Trophoblast cell (in vitro differentiated cells and primary cell): ENCODE measurements around the gene ANKMY2.

Source experiments
- DNase-seq, 2 donors: peaks; one replicate each; pipeline ENCODE4 v3.0.0-alpha.2; 2016
- H2AFZ ChIP-seq: 2 replicates; pipeline ENCODE4 v1.6.1; 2013; ENCODE audit warnings: low read length, moderate library complexity, mild to moderate bottlenecking; ENCODE audit not compliant: insufficient read depth, poor library complexity
- H2AK5ac ChIP-seq: 2 replicates; pipeline ENCODE4 v1.6.1; 2013; ENCODE audit warnings: mild to moderate bottlenecking, low read length
- H2BK120ac ChIP-seq: 2 replicates; pipeline ENCODE4 v1.6.1; 2013; ENCODE audit warnings: low read length, mild to moderate bottlenecking, moderate library complexity; ENCODE audit not compliant: insufficient read depth, poor library complexity
- H2BK12ac ChIP-seq: 2 replicates; pipeline ENCODE4 v1.6.1; 2013; ENCODE audit warnings: mild to moderate bottlenecking, low read length, moderate library complexity
- H2BK5ac ChIP-seq: 2 replicates; pipeline ENCODE4 v1.6.1; 2013; ENCODE audit warnings: low read length, low read depth, moderate library complexity, mild to moderate bottlenecking; ENCODE audit not compliant: poor library complexity
- H3K14ac ChIP-seq: 2 replicates; pipeline ENCODE4 v1.6.1; 2013; ENCODE audit warnings: mild to moderate bottlenecking, low read length
- H3K18ac ChIP-seq: 2 replicates; pipeline ENCODE4 v1.6.1; 2013; ENCODE audit warnings: mild to moderate bottlenecking, low read length
- H3K23ac ChIP-seq: 2 replicates; pipeline ENCODE4 v1.6.1; 2013; ENCODE audit warnings: low read length
- H3K27ac ChIP-seq: 2 replicates; pipeline ENCODE4 v1.5.1; 2013; ENCODE audit warnings: low read depth, mild to moderate bottlenecking, inconsistent platforms, low read length, moderate library complexity
- H3K27me3 ChIP-seq: 2 replicates; pipeline ENCODE4 v1.6.1; 2013; ENCODE audit warnings: inconsistent platforms, mild to moderate bottlenecking, low read length, moderate library complexity; ENCODE audit not compliant: insufficient read depth
- H3K36me3 ChIP-seq, 2 experiments: 1 replicate in 1 of 2; 2 replicates in 1 of 2; pipeline ENCODE4 v1.6.1; 2013; ENCODE audit warnings: low read length in 2 of 2, mild to moderate bottlenecking in 2 of 2, moderate library complexity in 1 of 2; ENCODE audit not compliant: insufficient read depth in 2 of 2, control insufficient read depth in 1 of 2
- H3K4ac ChIP-seq: 2 replicates; pipeline ENCODE4 v1.6.1; 2013; ENCODE audit warnings: low read depth, mild to moderate bottlenecking, low read length, moderate library complexity
- H3K4me1 ChIP-seq, 2 experiments: 1 replicate in 1 of 2; 2 replicates in 1 of 2; pipeline ENCODE4 v1.6.1; 2013; ENCODE audit warnings: low read length in 2 of 2, mild to moderate bottlenecking in 2 of 2, moderate library complexity in 1 of 2; ENCODE audit not compliant: insufficient read depth in 2 of 2, control insufficient read depth in 1 of 2
- H3K4me2 ChIP-seq: 2 replicates; pipeline ENCODE4 v1.6.1; 2013; ENCODE audit warnings: inconsistent platforms, mild to moderate bottlenecking, low read length, moderate library complexity
- H3K4me3 ChIP-seq: 2 replicates; pipeline ENCODE4 v1.5.1; 2013; ENCODE audit warnings: mild to moderate bottlenecking, low read depth, low read length, inconsistent platforms
- H3K79me1 ChIP-seq: one replicate; pipeline ENCODE4 v1.6.1; 2013; ENCODE audit warnings: low read length
- H3K79me2 ChIP-seq: 2 replicates; pipeline ENCODE4 v1.6.1; 2013; ENCODE audit warnings: low read length, mild to moderate bottlenecking; ENCODE audit not compliant: control insufficient read depth, insufficient read depth, poor library complexity
- H3K9ac ChIP-seq: 2 replicates; pipeline ENCODE4 v1.6.1; 2013; ENCODE audit warnings: mild to moderate bottlenecking, low read length
- H3K9me3 ChIP-seq: 2 replicates; pipeline ENCODE4 v1.6.1; 2013; ENCODE audit warnings: low read depth, mild to moderate bottlenecking, control low read depth, inconsistent platforms, low read length; ENCODE audit not compliant: insufficient read depth
- H4K12ac ChIP-seq: 2 replicates; pipeline ENCODE4 v1.6.1; 2013; ENCODE audit warnings: low read depth, mild to moderate bottlenecking, low read length, moderate library complexity
- H4K8ac ChIP-seq: 2 replicates; pipeline ENCODE4 v1.6.1; 2013; ENCODE audit warnings: low read depth, mild to moderate bottlenecking, low read length, moderate library complexity
- H4K91ac ChIP-seq: one replicate; pipeline ENCODE4 v1.6.1; 2013; ENCODE audit warnings: low read depth, mild to moderate bottlenecking, low read length, moderate library complexity
- WGBS: extraction: QIAGEN DNeasy Blood & Tissue Kit; methylation state at CpG from one replicate; pipeline ENCODE4 v1.1.7; 2013; ENCODE audit warnings: missing lambda C conversion rate; ENCODE audit not compliant: insufficient read length, insufficient coverage; ENCODE audit errors: extremely low coverage; 5-methylcytosine and 5-hydroxymethylcytosine counted together

ANKMY2 gene

DNA sequence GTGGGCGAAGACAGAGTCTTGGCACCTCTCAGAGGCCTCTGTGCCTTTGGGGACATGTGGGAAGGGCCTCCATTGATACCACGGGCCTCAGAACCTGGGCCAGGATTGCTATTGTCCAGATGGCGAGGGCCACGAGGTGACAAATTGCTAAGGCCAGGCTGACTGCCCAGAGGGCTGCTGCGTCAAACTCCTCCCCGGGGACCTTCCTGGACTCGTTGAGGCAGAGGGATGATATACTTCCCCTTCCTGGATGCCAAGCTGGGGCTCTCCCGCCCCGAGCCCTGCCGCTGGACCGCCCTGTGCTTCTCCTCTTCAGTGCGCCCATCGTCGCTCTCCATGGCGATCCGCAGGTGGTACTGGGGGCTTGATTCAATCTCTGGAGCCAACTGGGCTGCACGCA is 60.0 kb downstream of the ANKMY2 start:
- H3K18ac ChIP-seq, result no peak overlapping the region
- H2BK12ac ChIP-seq, result no peak overlapping the region
- no peak overlapping the region for H4K12ac ChIP-seq
- no peaks in the 10 kb centered on the region for H3K27me3 ChIP-seq
- WGBS, result no CpG with 5 or more reads among the region's 17 CpGs
- H3K23ac ChIP-seq, result no peak overlapping the region
- no peak overlapping the region for H4K91ac ChIP-seq
- no peak overlapping the region for H2BK120ac ChIP-seq
- no peak overlapping the region for H3K4ac ChIP-seq
- H3K9me3 ChIP-seq, result no peaks in the 10 kb centered on the region
- H3K79me1 ChIP-seq, result no peaks in the 10 kb centered on the region
- no peaks in the 10 kb centered on the region for H3K79me2 ChIP-seq
- no peaks in the 10 kb centered on the region for H3K36me3 ChIP-seq
- no peak overlapping the region for H3K4me3 ChIP-seq
- no peak overlapping the region for H2AK5ac ChIP-seq
- no peak overlapping the region for H3K27ac ChIP-seq
- no peak overlapping the region for H2BK5ac ChIP-seq
- H2AFZ ChIP-seq, result no peak overlapping the region
- H3K14ac ChIP-seq, result no peak overlapping the region
- no peak for DNase-seq
- H3K4me1 ChIP-seq, result no peaks in the 10 kb centered on the region
- H3K4me2 ChIP-seq, result no peak overlapping the region
- no peak overlapping the region for H4K8ac ChIP-seq
- no peak overlapping the region for H3K9ac ChIP-seq

DNA sequence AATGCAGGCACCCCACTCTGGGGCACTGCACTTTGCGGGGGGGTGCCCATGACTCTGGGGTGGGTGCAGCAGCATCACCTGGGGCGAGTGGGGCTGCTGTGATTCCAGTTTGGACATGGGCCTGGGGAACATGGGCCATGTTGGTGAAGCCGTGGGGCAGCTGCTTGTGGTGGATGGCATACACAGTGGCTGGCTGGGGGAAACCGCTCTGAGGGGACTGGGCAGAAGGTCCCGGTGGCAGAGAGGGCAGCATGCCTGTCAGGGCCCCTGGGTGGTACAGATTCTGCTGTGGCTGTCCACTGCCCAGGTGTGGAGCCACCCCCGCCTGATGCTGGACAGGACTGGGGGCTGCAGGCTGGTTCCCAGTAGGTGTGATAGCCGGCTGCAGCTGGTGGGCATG is 61.7 kb downstream of the ANKMY2 start:
- Histone ChIP-seq H4K91ac (no peak overlapping the region), H3K18ac (no peak overlapping the region), H2BK5ac (no peak overlapping the region), H3K23ac (no peak overlapping the region), H3K9me3 (no peaks in the 10 kb centered on the region), H2BK120ac (no peak overlapping the region), H3K4me2 (no peak overlapping the region), H3K4me1 (no peaks in the 10 kb centered on the region), H3K27ac (no peak overlapping the region), H3K4me3 (no peak overlapping the region), H3K79me2 (no peaks in the 10 kb centered on the region), H3K4ac (no peak overlapping the region), H4K12ac (no peak overlapping the region), H2AFZ (no peak overlapping the region), H3K14ac (no peak overlapping the region), H3K9ac (no peak overlapping the region), H3K36me3 (no peaks in the 10 kb centered on the region), H2BK12ac (no peak overlapping the region), H2AK5ac (no peak overlapping the region), H3K27me3 (no peaks in the 10 kb centered on the region), H4K8ac (no peak overlapping the region), H3K79me1 (no peaks in the 10 kb centered on the region)
- DNase-seq, result no peak
- no CpG with 5 or more reads among the region's 7 CpGs for WGBS

DNA sequence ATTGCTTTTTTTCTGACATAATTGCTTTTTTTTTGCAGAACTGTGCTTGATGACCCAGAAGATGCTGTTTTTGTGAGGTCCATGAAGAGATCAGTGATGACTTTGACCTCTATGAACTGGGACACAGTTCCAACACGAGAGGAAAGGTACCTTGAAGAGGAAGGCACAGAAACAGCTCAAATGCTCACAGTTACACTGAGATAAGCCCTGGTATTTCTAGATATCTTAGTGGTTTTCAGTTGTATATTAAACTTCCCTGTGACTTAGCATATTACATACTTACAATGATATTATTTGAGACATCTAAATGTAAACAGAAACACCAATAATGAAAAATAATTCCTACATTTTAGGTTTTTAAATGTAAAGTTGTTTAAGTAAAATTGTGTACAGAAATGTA is 64.3 kb downstream of the ANKMY2 start:
- no peak overlapping the region for H4K12ac ChIP-seq
- H2AK5ac ChIP-seq, result no peak overlapping the region
- H2BK5ac ChIP-seq, result no peak overlapping the region
- H2BK120ac ChIP-seq, result no peak overlapping the region
- H4K91ac ChIP-seq, result no peak overlapping the region
- H3K9ac ChIP-seq, result no peak overlapping the region
- H3K4ac ChIP-seq, result no peak overlapping the region
- WGBS, result no CpG with 5 or more reads among the region's 1 CpG
- no peak overlapping the region for H3K4me2 ChIP-seq
- no peak overlapping the region for H3K18ac ChIP-seq
- H4K8ac ChIP-seq, result no peak overlapping the region
- no peaks in the 10 kb centered on the region for H3K36me3 ChIP-seq
- H3K14ac ChIP-seq, result no peak overlapping the region
- no peaks in the 10 kb centered on the region for H3K79me2 ChIP-seq
- no peak for DNase-seq
- H3K9me3 ChIP-seq, result no peaks in the 10 kb centered on the region
- no peaks in the 10 kb centered on the region for H3K4me1 ChIP-seq
- H3K23ac ChIP-seq, result no peak overlapping the region
- H3K27me3 ChIP-seq, result no peaks in the 10 kb centered on the region
- H2AFZ ChIP-seq, result no peak overlapping the region
- H3K79me1 ChIP-seq, result no peaks in the 10 kb centered on the region
- H3K27ac ChIP-seq, result no peak overlapping the region
- no peak overlapping the region for H2BK12ac ChIP-seq
- no peak overlapping the region for H3K4me3 ChIP-seq

DNA sequence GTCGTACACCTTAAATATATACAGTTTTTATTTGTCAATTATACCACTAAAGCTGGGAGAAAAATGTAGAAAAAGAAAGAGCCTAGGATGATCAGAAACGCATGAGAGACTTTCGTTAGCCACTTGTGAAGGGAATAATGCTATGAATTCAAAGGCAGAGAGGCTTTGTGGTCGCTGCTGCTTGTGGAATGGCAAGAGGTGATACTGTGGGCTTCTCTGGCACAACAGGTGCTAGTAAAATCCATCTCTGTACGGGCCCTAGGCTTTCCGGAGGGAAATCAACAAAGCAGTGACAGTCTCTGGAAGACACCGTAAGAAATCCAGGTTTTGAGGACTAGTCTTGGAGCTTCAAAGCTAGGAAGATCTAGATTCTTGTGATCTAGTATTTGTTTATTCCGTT is 66.3 kb downstream of the ANKMY2 start:
- Histone ChIP-seq H2BK5ac (no peak overlapping the region), H3K18ac (no peak overlapping the region), H3K4me1 (no peaks in the 10 kb centered on the region), H3K4ac (no peak overlapping the region), H3K79me1 (no peaks in the 10 kb centered on the region), H3K79me2 (no peaks in the 10 kb centered on the region), H4K12ac (no peak overlapping the region), H3K9me3 (no peaks in the 10 kb centered on the region), H2AFZ (no peak overlapping the region), H4K91ac (no peak overlapping the region), H3K27ac (no peak overlapping the region), H3K4me2 (no peak overlapping the region), H3K14ac (no peak overlapping the region), H4K8ac (no peak overlapping the region), H3K36me3 (no peaks in the 10 kb centered on the region), H3K27me3 (no peaks in the 10 kb centered on the region), H3K23ac (no peak overlapping the region), H3K9ac (no peak overlapping the region), H3K4me3 (no peak overlapping the region), H2BK120ac (no peak overlapping the region), H2BK12ac (no peak overlapping the region), H2AK5ac (no peak overlapping the region)
- no peak for DNase-seq
- WGBS, result no CpG with 5 or more reads among the region's 8 CpGs
